HCT116 (cell line): ENCODE results near the gene KCNK15.

Experiments
- CTCF ChIP-seq, 3 experiments: fragments of 200-600 bp in 1 of 3; sonication (generic) in 1 of 3; IDR thresholded peaks in 2 of 3; conservative IDR thresholded peaks in 1 of 3; 2 replicates each; pipeline ENCODE4 v1.5.1; 2012 to 2017; ENCODE audit warnings: low read depth in 2 of 3, low read length in 2 of 3, antibody characterized with exemption in 1 of 3, borderline replicate concordance in 1 of 3, control low read depth in 1 of 3, mild to moderate bottlenecking in 1 of 3, mixed read lengths in 1 of 3, mixed run types in 1 of 3, moderate library complexity in 1 of 3; ENCODE audit not compliant: insufficient read depth in 1 of 3
- EZH2 ChIP-seq: fragments of 200-600 bp; sonication (generic); IDR thresholded peaks from 2 replicates; pipeline ENCODE4 v1.6.1; 2017; ENCODE audit warnings: antibody characterized with exemption, mixed run types
- MAX ChIP-seq: IDR thresholded peaks from 2 replicates; pipeline ENCODE4 v1.6.1; 2012
- POLR2A ChIP-seq: IDR thresholded peaks from 2 replicates; pipeline ENCODE4 v1.7.0; 2011; ENCODE audit warnings: borderline replicate concordance; ENCODE audit not compliant: insufficient read depth, insufficient read length; ENCODE audit errors: extremely low read depth

GRCh38 chr20:44780226-44780625 is 34.6 kb downstream of the KCNK15 start:
- TF ChIP-seq EZH2 (no peak), CTCF (IDR thresholded peaks at IDR 0.05 in 2 of 3, conservative IDR thresholded peaks at IDR 0.05 in 1 of 3; ENCODE audit: borderline replicate concordance in 1 of 3, insufficient read depth in 1 of 3, low read depth in 2 of 3, low read length in 2 of 3) (no peak), MAX (no peak), POLR2A (no peak)
